ENCODE results near the gene RBFA.
"Not testable (repeated sequence)": the region's sequence is repeated elsewhere in the genome, so short reads cannot be mapped to it uniquely, and the experiment has no call there.

Gene RBFA, protein sequence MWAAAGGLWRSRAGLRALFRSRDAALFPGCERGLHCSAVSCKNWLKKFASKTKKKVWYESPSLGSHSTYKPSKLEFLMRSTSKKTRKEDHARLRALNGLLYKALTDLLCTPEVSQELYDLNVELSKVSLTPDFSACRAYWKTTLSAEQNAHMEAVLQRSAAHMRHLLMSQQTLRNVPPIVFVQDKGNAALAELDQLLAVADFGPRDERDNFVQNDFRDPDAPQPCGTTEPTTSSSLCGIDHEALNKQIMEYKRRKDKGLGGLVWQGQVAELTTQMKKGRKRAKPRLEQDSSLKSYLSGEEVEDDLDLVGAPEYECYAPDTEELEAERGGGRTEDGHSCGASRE

DNA sequence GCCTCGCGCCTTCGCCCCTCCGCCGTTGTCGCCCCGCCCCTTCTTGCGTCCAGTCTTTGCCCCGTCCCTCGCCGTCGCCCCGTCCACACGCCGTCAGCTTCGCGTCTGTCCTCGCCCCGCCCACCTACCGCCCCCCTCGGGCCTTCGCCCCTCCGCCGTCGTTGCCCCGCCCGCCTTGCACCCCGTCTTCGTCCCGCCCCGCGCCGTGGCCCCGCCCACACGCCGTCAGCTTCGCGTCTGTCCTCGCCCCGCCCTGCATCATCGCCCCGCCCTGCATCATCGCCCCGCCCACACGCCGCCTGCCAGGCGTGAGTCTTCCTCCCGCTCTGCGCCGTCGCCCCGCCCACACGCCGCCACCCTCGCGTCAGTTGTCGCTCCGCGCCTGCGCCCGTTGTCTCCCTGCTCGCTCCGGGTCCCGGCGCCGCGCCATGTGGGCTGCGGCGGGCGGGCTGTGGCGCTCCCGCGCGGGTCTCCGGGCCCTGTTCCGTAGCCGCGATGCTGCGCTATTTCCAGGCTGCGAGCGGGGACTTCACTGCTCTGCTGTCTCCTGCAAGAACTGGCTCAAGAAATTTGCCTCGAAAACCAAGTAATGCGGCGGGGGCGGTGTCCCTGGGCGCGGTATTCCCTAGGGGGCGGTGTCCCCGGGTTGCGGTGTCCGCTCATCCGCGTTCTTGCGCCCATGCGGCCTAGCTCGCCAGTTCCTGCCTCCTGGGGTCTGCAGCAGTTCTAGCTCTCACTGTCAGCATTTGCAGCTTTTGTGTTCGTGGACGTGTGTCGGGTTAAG is at the start of gene RBFA:
Gene RBFA, plus strand, starts transcription at position 367 of the 784 bp plus-strand sequence. Its CDS starts 62 bp downstream, at position 429.
- peaks cover 19% of the 10 kb centered on the region for H3K36me3 ChIP-seq (ENCODE audit: control insufficient read depth, insufficient read depth, low read length)
- peak within 1 kb of the TSS; percentile 92 for H3K4me3 ChIP-seq (ENCODE audit: low read depth, low read length)
- H3K9me3 ChIP-seq (ENCODE audit: control insufficient read depth, insufficient read depth, low read depth, low read length) = no peaks in the 10 kb centered on the region
- H3K27ac ChIP-seq (ENCODE audit: low read depth, low read length) = peak within 1 kb of the TSS; percentile 59; the same call in 1 of the 2 replicates
- H3K4me1 ChIP-seq (ENCODE audit: control insufficient read depth, insufficient read depth, low read length) = peaks cover 13% of the 10 kb centered on the region
- H3K9ac ChIP-seq (ENCODE audit: low read length) = peak within 1 kb of the TSS; percentile 80
- no peaks in the 10 kb centered on the region for H3K27me3 ChIP-seq (ENCODE audit: control insufficient read depth, insufficient read depth, low read length)

DNA sequence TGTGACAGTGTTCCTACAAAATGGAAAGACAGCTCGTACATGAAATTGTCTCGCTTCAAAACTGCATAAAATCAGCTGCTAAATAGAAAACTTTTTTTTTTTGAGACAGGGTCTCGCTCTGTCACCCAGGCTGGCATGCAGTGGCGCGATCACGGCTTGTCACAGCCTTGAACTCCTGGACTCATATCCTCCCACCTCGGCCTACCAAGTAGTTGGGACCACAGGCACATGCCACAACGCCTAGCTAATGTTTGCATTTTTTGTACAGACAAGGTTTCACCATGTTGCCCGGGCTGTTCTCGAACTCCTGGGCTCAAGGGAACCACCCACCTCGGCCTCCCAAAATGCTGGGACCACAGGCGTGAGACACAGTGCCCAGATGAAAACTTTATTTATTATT is 49.1 kb upstream of the RBFA start:
- no peak overlapping the region for H3K9ac ChIP-seq (ENCODE audit: low read length)
- H3K9me3 ChIP-seq (ENCODE audit: control insufficient read depth, insufficient read depth, low read depth, low read length) = no peaks in the 10 kb centered on the region
- no peak overlapping the region for H3K27ac ChIP-seq (ENCODE audit: low read depth, low read length)
- H3K4me1 ChIP-seq (ENCODE audit: control insufficient read depth, insufficient read depth, low read length) = peaks cover 14% of the 10 kb centered on the region; the same call in 1 of the 2 replicates
- no peaks in the 10 kb centered on the region for H3K27me3 ChIP-seq (ENCODE audit: control insufficient read depth, insufficient read depth, low read length)
- H3K4me3 ChIP-seq (ENCODE audit: low read depth, low read length) = no peak overlapping the region
- H3K36me3 ChIP-seq (ENCODE audit: control insufficient read depth, insufficient read depth, low read length) = peaks cover 42% of the 10 kb centered on the region

- Histone ChIP-seq H3K27ac (ENCODE audit: low read depth, low read length) (no peak overlapping the region), H3K4me3 (ENCODE audit: low read depth, low read length) (peak overlapping the region; percentile 99), H3K27me3 (ENCODE audit: control insufficient read depth, insufficient read depth, low read length) (no peaks in the 10 kb centered on the region), H3K9ac (ENCODE audit: low read length) (peak overlapping the region; percentile 17), H3K9me3 (ENCODE audit: control insufficient read depth, insufficient read depth, low read depth, low read length) (no peaks in the 10 kb centered on the region), H3K36me3 (ENCODE audit: control insufficient read depth, insufficient read depth, low read length) (peaks cover 42% of the 10 kb centered on the region), H3K4me1 (ENCODE audit: control insufficient read depth, insufficient read depth, low read length) (peaks cover 14% of the 10 kb centered on the region; the same call in 1 of the 2 replicates)
Measured at GRCh38 chr18:79986726-79987125, 47.5 kb upstream of the RBFA start.

DNA sequence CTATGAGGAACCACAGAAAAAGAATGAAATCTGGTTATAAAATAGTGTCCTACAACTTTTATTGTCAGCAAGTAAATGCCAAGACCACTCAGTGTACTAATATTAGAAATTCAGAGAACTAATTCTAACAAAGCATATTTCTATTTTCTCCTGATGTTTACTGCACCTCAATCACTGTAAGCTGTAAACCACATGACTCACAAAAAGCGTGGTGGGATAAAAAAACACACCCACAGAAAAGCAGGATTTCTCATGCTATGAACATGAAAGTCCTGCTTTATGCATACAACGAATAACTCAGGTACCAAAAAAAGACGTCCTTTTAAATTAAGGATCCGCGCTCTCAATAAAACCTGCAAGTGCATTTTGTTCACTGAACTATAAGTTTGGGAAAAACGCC is 46.7 kb upstream of the RBFA start:
- peaks cover 21% of the 10 kb centered on the region for H3K4me1 ChIP-seq (ENCODE audit: control insufficient read depth, insufficient read depth, low read length)
- peak overlapping the region; percentile 99 for H3K4me3 ChIP-seq (ENCODE audit: low read depth, low read length)
- H3K27ac ChIP-seq (ENCODE audit: low read depth, low read length) = peak overlapping the region; percentile 85
- peaks cover 36% of the 10 kb centered on the region for H3K36me3 ChIP-seq (ENCODE audit: control insufficient read depth, insufficient read depth, low read length)
- H3K9ac ChIP-seq (ENCODE audit: low read length) = peak overlapping the region; percentile 97
- H3K9me3 ChIP-seq (ENCODE audit: control insufficient read depth, insufficient read depth, low read depth, low read length) = no peaks in the 10 kb centered on the region
- H3K27me3 ChIP-seq (ENCODE audit: control insufficient read depth, insufficient read depth, low read length) = no peaks in the 10 kb centered on the region

DNA sequence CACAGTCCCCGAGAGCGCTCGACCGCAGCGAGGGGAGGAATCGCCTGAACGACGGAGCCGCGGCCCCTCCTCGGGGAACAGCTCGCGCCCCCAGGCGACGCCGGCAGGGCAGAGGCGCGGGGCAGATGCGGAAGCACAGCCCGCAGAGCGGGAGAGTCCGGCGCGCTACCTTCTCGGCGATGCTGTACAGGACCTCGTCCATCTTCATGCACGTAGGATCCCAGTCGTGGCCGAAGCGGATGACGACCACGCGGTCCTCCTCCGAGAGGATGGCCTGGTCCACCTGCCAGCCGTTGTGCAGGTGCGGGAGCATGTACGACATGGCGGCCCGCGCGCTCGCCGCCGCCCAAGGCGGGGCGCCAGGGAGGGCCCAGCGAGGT is 46.2 kb upstream of the RBFA start:
- Histone ChIP-seq H3K9me3 (ENCODE audit: control insufficient read depth, insufficient read depth, low read depth, low read length) (no peaks in the 10 kb centered on the region), H3K27ac (ENCODE audit: low read depth, low read length) (peak overlapping the region; percentile 85)

DNA sequence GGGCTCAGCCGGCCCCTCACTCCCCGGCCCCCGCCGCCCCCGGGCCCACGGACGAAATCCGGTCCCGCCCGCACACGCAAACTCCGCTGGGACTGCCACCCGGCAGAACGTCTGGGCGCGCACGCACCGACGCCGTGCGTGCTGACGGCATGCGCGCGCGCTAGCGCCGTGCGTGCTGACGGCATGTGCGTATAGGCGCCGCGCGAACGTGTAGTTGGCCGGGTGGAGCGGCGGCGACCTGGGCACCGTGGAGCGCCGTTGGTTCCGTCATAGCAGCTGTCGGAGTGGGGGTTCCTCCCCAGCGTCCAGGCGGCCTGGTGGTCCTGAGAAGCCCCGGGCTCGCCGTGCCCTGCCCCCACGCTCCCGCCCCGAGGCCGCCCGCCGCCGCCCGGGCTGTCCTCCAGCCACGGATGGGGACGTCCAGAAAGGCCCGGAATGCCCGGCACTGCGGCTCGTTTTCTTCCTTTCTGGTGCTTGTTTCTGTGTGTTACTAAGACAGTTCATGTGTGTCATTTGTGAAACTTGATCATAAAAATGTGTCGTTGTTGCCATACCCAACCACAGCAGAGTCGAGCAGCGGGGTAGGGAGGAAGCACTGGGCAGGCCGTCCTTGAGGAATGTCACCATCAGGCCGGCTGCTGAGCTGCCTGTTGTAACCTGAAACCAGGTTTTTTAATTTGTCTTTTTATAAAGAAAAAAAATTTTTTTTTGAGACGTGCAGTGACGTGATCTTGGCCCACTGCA is 45.6 kb upstream of the RBFA start, which contains the start of gene TXNL4A:
Gene TXNL4A, minus strand, starts transcription at position 113 of the 744 bp plus-strand sequence. CDS start 171 bp downstream, outside the sequence.
- no peaks in the 10 kb centered on the region for H3K27me3 ChIP-seq (ENCODE audit: control insufficient read depth, insufficient read depth, low read length)
- peak within 1 kb of the TSS; percentile 99 for H3K4me3 ChIP-seq (ENCODE audit: low read depth, low read length)
- H3K9me3 ChIP-seq (ENCODE audit: control insufficient read depth, insufficient read depth, low read depth, low read length) = no peaks in the 10 kb centered on the region
- peaks cover 30% of the 10 kb centered on the region for H3K4me1 ChIP-seq (ENCODE audit: control insufficient read depth, insufficient read depth, low read length)
- peak within 1 kb of the TSS; percentile 85 for H3K27ac ChIP-seq (ENCODE audit: low read depth, low read length)
- peaks cover 31% of the 10 kb centered on the region for H3K36me3 ChIP-seq (ENCODE audit: control insufficient read depth, insufficient read depth, low read length)
- H3K9ac ChIP-seq (ENCODE audit: low read length) = peak within 1 kb of the TSS; percentile 97

More for the DNA sequence above, 46.2 kb upstream of the RBFA start:
- Histone ChIP-seq H3K9ac (ENCODE audit: low read length) (peak overlapping the region; percentile 97), H3K36me3 (ENCODE audit: control insufficient read depth, insufficient read depth, low read length) (peaks cover 33% of the 10 kb centered on the region), H3K27me3 (ENCODE audit: control insufficient read depth, insufficient read depth, low read length) (no peaks in the 10 kb centered on the region), H3K4me1 (ENCODE audit: control insufficient read depth, insufficient read depth, low read length) (peaks cover 25% of the 10 kb centered on the region), H3K4me3 (ENCODE audit: low read depth, low read length) (peak overlapping the region; percentile 99)

DNA sequence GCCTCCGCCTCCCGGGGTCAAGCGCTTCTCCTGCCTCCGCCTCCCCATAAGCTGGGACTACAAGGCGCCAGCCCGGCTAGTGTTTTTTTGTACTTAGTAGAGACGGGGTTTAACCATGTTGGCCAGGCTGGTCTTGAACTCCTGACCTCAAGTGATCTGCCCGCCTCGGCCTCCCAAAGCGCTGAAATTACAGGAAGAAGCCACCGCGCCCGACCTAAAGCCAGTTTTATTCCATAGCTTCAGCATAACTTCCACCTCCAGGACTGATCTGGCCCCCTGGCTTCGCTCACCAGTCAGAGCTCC is 45.1 kb upstream of the RBFA start:
- peak overlapping the region; percentile 36 for H3K9ac ChIP-seq (ENCODE audit: low read length)
- no peak overlapping the region; the same call in 1 of the 2 replicates for H3K27ac ChIP-seq (ENCODE audit: low read depth, low read length)

DNA sequence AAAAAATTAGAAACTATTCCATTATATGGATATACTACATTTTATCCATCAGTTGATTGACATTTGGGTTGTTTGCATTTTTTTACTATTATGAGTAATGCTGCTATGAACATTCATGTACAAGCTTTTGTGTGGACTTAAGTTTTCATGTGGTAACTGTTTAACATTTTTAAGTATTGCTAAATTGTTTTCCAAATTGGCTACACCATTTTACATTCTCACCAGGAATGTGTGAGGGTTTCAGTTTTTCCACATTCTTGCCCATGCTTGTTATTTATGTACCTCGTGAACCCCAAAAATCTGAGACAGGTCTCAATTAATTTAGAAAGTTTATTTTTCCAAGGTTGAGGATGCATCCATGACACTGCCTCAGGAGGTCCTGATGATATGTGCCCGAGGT is 42.7 kb upstream of the RBFA start:
- H3K27me3 ChIP-seq (ENCODE audit: control insufficient read depth, insufficient read depth, low read length) = no peaks in the 10 kb centered on the region
- H3K9ac ChIP-seq (ENCODE audit: low read length) = no peak overlapping the region
- H3K36me3 ChIP-seq (ENCODE audit: control insufficient read depth, insufficient read depth, low read length) = peaks cover 3% of the 10 kb centered on the region
- H3K9me3 ChIP-seq (ENCODE audit: control insufficient read depth, insufficient read depth, low read depth, low read length) = no peaks in the 10 kb centered on the region
- H3K4me1 ChIP-seq (ENCODE audit: control insufficient read depth, insufficient read depth, low read length) = peaks cover 34% of the 10 kb centered on the region
- H3K27ac ChIP-seq (ENCODE audit: low read depth, low read length) = no peak overlapping the region
- H3K4me3 ChIP-seq (ENCODE audit: low read depth, low read length) = no peak overlapping the region

More for the DNA sequence above, 45.1 kb upstream of the RBFA start:
- Histone ChIP-seq H3K36me3 (ENCODE audit: control insufficient read depth, insufficient read depth, low read length) (peaks cover 26% of the 10 kb centered on the region), H3K4me3 (ENCODE audit: low read depth, low read length) (peak overlapping the region; percentile 99), H3K9me3 (ENCODE audit: control insufficient read depth, insufficient read depth, low read depth, low read length) (no peaks in the 10 kb centered on the region), H3K27me3 (ENCODE audit: control insufficient read depth, insufficient read depth, low read length) (no peaks in the 10 kb centered on the region), H3K4me1 (ENCODE audit: control insufficient read depth, insufficient read depth, low read length) (peaks cover 36% of the 10 kb centered on the region)

GRCh38 chr18:79999701-80000100 is 34.5 kb upstream of the RBFA start:
- not testable (repeated sequence) for H3K27me3 ChIP-seq (ENCODE audit: control insufficient read depth, insufficient read depth, low read length); H3K9ac ChIP-seq (ENCODE audit: low read length); H3K4me1 ChIP-seq (ENCODE audit: control insufficient read depth, insufficient read depth, low read length); H3K36me3 ChIP-seq (ENCODE audit: control insufficient read depth, insufficient read depth, low read length); H3K4me3 ChIP-seq (ENCODE audit: low read depth, low read length); H3K27ac ChIP-seq (ENCODE audit: low read depth, low read length)
- H3K9me3 ChIP-seq (ENCODE audit: control insufficient read depth, insufficient read depth, low read depth, low read length) = peaks cover 34% of the 10 kb centered on the region

- Histone ChIP-seq H3K27ac (ENCODE audit: low read depth, low read length) (no peak overlapping the region), H3K9me3 (ENCODE audit: control insufficient read depth, insufficient read depth, low read depth, low read length) (peaks cover 34% of the 10 kb centered on the region), H3K4me3 (ENCODE audit: low read depth, low read length) (no peak overlapping the region), H3K27me3 (ENCODE audit: control insufficient read depth, insufficient read depth, low read length) (no peaks in the 10 kb centered on the region), H3K9ac (ENCODE audit: low read length) (no peak overlapping the region), H3K36me3 (ENCODE audit: control insufficient read depth, insufficient read depth, low read length) (no peaks in the 10 kb centered on the region), H3K4me1 (ENCODE audit: control insufficient read depth, insufficient read depth, low read length) (no peaks in the 10 kb centered on the region)
Measured at GRCh38 chr18:80000877-80001276, 33.4 kb upstream of the RBFA start.

Data from HUES6 (cell line).